Tibial nerve (tissue), 3 donors: ENCODE measurements around the gene BBIP1.

ENCODE experiments used
- POLR2A ChIP-seq, 2 donors: fragments of 450-650 bp; IDR thresholded peaks; one replicate each; pipeline ENCODE4 v1.6.1; 2017; ENCODE audit warnings: antibody characterized with exemption in 2 of 2, mild to moderate bottlenecking in 2 of 2, moderate library complexity in 2 of 2
- TF ChIP-seq, protein P1 (sequence below), 5 experiments: fragments of 200-600 bp in 3 of 5; fragments of 450-650 bp in 2 of 5; sonication (generic) in 3 of 5; IDR thresholded peaks; one replicate each; pipeline ENCODE4 v1.5.1; 2016 to 2019; ENCODE audit warnings: antibody characterized with exemption in 5 of 5, mild to moderate bottlenecking in 3 of 5, moderate library complexity in 2 of 5

DNA sequence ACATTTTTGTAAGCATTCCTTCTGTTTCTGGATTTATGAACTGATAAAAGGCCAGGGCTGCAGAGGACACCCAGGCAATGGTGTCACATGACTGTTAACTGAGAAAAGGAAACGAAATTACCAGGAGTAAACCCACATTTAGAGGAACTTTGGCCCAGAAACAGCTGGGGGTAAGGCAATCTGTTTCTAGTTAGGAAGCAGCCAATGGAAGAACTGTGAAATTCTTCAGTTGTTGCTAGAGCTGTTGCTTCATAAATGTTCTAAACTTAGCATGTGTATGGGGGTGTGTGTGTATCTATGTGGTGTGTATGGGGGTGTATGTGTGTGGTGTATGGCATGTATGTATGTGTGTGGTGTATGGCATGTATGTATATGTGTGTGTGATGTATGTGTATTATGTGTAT lies 59.0 kb downstream of the BBIP1 start:
- TF ChIP-seq, protein P1, sequence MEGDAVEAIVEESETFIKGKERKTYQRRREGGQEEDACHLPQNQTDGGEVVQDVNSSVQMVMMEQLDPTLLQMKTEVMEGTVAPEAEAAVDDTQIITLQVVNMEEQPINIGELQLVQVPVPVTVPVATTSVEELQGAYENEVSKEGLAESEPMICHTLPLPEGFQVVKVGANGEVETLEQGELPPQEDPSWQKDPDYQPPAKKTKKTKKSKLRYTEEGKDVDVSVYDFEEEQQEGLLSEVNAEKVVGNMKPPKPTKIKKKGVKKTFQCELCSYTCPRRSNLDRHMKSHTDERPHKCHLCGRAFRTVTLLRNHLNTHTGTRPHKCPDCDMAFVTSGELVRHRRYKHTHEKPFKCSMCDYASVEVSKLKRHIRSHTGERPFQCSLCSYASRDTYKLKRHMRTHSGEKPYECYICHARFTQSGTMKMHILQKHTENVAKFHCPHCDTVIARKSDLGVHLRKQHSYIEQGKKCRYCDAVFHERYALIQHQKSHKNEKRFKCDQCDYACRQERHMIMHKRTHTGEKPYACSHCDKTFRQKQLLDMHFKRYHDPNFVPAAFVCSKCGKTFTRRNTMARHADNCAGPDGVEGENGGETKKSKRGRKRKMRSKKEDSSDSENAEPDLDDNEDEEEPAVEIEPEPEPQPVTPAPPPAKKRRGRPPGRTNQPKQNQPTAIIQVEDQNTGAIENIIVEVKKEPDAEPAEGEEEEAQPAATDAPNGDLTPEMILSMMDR (IDR thresholded peaks at IDR 0.05), result no peak
- no peak for TF ChIP-seq POLR2A (IDR thresholded peaks at IDR 0.05)
